RWPE1 (cell line): ENCODE data around the gene RAB36.

Source experiments
- CTCF ChIA-PET: fragments of 350-600 bp; sonication (Branson Sonifier 250); formaldehyde crosslinking; extraction: SDS; loops from one replicate; lab custom pipeline; 2021; lab: Yijun Ruan, JAX
- POLR2A ChIA-PET: fragments of 400-600 bp; formaldehyde crosslinking; extraction: SDS; loops from one replicate; lab custom pipeline; 2020; ENCODE audit warnings: antibody characterized with exemption; ENCODE audit not compliant: low non-redundant PET; lab: Yijun Ruan, JAX
- DNase-seq: peaks from one replicate; pipeline ENCODE4 v3.0.0; 2012; ENCODE audit warnings: low spot score
- H3K27ac ChIP-seq: fragments of 450-650 bp; 2 replicates; pipeline ENCODE4 v1.5.1; 2017
- TF ChIP-seq, protein P1 (sequence below): fragments of 450-650 bp; conservative IDR thresholded peaks from 2 replicates; pipeline ENCODE4 v1.5.1; 2017; ENCODE audit warnings: low read depth, mild to moderate bottlenecking

RAB36 gene

DNA sequence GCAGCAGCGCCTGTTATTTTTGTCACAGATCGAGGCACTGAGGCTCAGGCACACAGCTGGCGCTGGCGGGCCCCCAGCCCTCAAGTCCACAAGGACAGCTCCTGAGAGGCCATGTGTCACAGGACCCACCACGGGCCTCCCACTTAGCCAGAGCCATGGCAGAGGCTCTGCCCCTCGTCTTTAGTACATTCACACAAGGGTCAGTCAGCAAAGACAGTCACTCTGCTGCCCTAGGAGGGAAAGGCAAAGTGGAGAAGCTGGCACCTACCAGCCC, 45.8 kb upstream of the RAB36 start:
- TF ChIP-seq, protein P1, sequence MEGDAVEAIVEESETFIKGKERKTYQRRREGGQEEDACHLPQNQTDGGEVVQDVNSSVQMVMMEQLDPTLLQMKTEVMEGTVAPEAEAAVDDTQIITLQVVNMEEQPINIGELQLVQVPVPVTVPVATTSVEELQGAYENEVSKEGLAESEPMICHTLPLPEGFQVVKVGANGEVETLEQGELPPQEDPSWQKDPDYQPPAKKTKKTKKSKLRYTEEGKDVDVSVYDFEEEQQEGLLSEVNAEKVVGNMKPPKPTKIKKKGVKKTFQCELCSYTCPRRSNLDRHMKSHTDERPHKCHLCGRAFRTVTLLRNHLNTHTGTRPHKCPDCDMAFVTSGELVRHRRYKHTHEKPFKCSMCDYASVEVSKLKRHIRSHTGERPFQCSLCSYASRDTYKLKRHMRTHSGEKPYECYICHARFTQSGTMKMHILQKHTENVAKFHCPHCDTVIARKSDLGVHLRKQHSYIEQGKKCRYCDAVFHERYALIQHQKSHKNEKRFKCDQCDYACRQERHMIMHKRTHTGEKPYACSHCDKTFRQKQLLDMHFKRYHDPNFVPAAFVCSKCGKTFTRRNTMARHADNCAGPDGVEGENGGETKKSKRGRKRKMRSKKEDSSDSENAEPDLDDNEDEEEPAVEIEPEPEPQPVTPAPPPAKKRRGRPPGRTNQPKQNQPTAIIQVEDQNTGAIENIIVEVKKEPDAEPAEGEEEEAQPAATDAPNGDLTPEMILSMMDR, result no peak
- no peak overlapping the region for H3K27ac ChIP-seq
- ChIA-PET CTCF (no interaction called here), POLR2A (no interaction called here)
- DNase-seq, result no peak

DNA sequence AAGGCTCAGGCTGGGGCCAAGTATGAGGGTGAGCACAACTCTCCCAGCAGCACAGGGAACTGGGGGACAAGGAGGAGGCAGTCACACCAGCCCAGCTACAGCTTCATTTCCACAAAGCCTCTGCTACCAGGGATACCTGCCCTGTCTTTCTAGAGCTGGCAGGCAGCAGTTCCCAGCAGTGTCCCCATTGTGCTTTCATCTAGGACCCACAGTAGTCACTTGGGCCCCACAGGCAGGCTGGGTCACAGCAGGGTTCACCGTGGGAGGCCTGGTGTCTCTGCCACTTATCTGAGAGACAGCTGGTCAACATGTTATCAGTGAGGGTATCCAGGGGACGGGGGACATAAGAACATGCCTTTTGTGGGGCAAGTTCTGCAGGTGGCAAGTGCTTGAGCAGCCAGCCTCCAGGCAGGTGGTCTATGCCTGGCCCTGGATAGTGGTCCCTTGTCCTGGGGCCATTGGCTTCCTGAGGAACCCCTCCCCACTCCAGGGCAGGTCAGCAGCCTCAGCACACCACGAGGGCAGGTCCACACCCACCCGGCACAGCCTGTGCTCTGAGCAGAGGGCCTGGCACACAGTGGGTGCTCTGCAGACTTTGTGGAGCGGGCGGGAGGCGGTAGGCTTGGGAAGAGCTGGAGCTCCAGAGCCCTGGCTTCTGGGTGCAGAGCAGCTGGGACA, 45.0 kb upstream of the RAB36 start:
- no peak for DNase-seq
- TF ChIP-seq, protein P1, result no peak
- ChIA-PET POLR2A (no interaction called here), CTCF (no interaction called here)
- H3K27ac ChIP-seq, result no peak overlapping the region

DNA sequence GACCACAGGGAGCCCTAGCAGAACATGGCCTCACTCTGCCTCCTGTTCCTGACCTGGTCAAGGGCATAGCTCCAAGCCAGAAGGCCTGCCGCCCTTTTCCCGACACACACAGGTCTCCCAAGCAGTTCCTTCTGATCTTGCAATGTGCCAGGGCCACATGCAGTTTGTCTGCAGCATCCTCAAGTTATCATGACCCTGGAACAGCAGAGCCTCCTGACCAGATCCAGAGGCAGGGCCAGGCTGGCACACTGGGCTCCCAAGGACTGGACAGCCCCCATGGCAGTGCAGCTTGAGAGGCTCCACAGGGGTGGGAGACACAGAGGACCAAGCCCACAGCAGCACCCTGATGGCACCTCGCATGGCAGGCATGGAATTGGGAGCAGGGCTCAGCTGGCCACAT, 43.8 kb upstream of the RAB36 start:
- POLR2A ChIA-PET, result no interaction called here
- no peak for DNase-seq
- H3K27ac ChIP-seq, result no peak overlapping the region
- TF ChIP-seq, protein P1, result no peak
- CTCF ChIA-PET, result no interaction called here

DNA sequence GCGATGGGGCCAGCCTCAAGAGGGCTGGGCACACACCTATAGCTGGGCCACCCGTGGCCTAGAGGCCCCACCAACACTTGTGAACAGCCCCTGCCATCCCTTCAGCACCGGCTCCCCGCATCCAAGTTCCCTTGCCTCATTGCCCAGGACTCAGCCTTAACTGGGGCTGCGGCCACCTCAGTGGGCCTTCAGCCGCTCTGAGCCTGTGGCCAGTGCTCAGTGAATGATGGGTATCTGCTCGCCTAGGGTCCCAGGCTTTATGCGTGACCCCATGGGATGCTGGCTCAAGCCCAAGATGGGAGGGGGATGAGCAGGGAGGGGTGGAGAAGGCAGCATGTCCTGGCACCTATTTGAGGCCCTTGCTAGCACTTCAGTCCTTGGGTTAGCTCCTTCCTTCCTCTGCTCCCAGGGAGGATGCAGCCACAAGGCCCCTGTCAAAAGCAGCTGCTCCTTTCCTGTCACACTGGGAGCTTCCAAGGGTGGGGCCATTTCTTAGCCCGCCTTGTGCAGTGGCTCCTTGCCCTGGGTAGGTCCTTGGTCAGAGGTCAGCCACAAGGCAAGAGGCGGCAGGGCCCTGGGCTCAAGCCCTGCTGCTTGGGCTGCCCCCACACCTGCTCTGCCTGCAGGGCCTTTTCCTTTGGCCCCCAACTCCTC, 43.1 kb upstream of the RAB36 start:
- POLR2A ChIA-PET, result no interaction called here
- DNase-seq, result no peak
- CTCF ChIA-PET, result no interaction called here
- no peak overlapping the region for H3K27ac ChIP-seq
- TF ChIP-seq, protein P1, result no peak

DNA sequence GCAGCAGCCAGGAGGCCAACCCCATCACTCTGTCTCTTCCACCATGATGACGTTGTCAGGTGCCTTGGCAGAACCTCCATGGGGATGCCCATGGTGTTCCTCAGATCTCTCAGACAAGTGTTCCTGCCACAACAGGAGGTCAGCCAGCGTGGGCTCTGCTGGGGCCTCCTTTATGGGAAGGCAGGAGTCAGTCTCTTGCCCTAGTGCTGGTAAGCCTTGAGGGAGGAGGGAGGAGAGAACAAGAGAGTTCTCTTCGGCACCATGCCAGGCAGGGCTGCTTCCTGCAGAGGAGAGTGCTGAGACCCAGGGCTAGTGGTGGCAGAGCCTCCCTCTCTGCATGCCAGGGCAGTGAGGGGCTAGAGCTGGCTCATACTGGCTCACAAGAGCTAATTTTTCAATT, 42.5 kb upstream of the RAB36 start:
- DNase-seq, result no peak
- H3K27ac ChIP-seq, result no peak overlapping the region
- CTCF ChIA-PET, result no interaction called here
- TF ChIP-seq, protein P1, result no peak
- POLR2A ChIA-PET, result no interaction called here

DNA sequence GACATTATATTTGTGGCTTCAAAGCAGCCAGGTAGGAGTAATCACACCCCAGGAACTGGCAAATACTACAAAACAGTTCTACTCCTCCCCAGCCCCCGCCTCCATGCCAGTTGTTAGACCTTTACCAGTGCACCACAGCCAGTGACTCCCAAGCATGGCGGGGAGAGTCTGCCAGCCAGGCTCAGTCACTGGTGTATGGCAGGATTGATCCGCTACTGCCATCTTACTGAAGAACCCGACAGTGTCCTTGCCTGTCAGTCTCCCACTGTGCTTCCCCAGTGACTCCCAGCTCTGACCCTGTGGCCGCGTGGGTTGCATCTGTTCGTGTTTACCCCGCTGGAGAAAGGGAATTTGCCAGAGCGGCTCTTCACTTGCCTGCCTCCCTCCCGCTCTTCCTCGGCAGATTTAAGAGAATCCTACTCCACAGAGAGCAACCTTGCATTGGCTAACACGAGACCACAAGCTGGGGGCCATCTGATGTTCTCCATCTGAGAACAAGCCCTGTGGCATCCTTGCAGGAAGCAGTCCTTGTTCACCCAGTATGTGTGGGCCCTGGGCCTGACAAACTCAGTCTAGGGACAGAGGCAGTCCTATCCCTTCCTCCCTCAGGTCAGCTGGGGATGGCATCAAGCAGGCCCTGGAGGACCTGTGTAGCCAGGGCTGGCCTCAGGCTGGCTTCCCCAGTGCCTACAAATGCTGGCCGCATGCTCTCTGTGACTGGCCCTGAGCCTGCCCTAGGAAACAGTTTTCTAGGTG, 41.9 kb upstream of the RAB36 start:
- ChIA-PET CTCF (no interaction called here), POLR2A (no interaction called here)
- no peak for DNase-seq
- H3K27ac ChIP-seq, result no peak overlapping the region
- TF ChIP-seq, protein P1, result no peak
